ENCODE results near the gene KDM4C. TPM values are rescaled to one million over a fixed set of nuclear protein-coding genes. Genes with fewer than 3 reads are reported as not detected.

The KDM4C gene
- total and polyA plus RNA-seq, 2 of the 13 experiments (the other 11 are each of a cell fraction or from before 2014, with no cell fraction given) = 19.4 to 23.6 TPM

DNA sequence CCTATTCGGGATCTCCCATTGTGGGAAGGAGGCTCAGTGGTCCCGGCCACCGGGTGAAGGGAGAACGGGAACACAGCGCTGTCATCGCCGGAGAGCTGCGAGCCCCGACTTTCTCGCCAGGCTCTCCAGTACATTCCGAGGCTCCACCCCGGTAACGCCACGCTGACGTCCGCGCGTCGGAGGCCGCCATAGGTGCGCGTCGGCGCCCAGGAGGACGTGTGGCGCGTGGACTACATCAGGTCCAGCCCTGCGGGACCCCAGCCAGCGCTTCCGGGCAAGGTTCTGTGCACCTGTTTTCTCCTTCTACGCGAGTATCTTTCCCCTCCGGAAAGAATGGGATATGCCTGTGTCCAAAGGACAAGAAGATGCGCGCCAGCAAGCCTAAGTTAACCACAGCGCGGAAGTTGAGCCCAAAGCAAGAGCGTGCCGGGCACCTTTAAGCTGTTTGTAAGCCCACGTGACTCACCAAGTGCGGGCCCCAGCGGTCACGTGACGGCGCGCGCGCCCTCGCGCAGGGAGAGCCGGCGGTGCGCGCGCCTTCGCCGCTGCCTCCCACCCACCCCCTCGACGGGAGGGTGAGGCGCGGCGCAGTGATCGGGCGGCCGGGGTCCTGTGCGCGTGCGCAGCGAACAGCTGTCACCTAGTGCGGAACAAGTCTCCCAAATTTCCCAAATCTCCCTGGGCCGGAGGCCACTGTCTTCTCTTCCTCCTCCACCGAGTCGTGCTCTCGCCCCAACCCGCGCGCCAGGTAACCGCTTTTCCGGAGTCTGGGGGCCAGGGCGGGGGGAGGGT lies at the start of gene KDM4C (continued):
- TF ChIP-seq POLR2AphosphoS2 (IDR thresholded peaks at IDR 0.05; ENCODE audit: low read depth, low read length) (no peak), SSRP1 (CRISPR knock-in tag; IDR thresholded peaks at IDR 0.05) (no peak), ZNF775 (CRISPR knock-in tag; IDR thresholded peaks at IDR 0.05; ENCODE audit: borderline replicate concordance) (peak; percentile 86; the same call in 1 of the 2 replicates), ONECUT2 (CRISPR knock-in tag; IDR thresholded peaks at IDR 0.05) (no peak), DR1 (CRISPR knock-in tag; IDR thresholded peaks at IDR 0.05) (peak; percentile 88)
- TF ChIP-seq, protein P1, sequence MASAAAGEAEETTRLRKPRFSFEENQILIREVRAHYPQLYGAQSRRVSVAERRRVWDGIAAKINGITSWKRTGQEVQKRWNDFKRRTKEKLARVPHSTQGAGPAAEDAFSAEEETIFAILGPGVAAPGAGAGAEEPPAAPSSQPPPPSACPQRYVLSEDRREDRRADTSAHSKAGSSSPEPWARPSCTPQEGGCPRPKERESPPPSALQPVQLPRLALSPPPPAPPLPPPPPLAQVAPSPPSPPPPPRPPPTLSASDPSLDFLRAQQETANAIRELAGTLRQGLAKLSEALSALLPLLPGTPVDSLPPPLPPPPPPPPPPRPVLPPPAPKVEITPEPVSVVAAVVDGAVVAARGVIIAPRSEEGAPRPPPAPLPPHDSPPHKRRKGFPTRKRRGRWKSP (CRISPR knock-in tag; IDR thresholded peaks at IDR 0.05) = peak; percentile 67
- TF ChIP-seq, protein P2, sequence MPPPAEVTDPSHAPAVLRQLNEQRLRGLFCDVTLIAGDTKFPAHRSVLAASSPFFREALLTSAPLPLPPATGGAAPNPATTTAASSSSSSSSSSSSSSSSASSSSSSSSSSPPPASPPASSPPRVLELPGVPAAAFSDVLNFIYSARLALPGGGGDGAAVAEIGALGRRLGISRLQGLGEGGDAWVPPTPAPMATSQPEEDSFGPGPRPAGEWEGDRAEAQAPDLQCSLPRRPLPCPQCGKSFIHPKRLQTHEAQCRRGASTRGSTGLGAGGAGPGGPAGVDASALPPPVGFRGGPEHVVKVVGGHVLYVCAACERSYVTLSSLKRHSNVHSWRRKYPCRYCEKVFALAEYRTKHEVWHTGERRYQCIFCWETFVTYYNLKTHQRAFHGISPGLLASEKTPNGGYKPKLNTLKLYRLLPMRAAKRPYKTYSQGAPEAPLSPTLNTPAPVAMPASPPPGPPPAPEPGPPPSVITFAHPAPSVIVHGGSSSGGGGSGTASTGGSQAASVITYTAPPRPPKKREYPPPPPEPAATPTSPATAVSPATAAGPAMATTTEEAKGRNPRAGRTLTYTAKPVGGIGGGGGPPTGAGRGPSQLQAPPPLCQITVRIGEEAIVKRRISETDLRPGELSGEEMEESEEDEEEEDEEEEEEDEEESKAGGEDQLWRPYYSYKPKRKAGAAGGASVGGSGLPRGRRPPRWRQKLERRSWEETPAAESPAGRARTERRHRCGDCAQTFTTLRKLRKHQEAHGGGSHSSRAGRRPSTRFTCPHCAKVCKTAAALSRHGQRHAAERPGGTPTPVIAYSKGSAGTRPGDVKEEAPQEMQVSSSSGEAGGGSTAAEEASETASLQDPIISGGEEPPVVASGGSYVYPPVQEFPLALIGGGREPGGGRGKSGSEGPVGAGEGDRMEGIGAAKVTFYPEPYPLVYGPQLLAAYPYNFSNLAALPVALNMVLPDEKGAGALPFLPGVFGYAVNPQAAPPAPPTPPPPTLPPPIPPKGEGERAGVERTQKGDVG (CRISPR knock-in tag; IDR thresholded peaks at IDR 0.05; ENCODE audit: borderline replicate concordance) = no peak
- TF ChIP-seq, protein P3, sequence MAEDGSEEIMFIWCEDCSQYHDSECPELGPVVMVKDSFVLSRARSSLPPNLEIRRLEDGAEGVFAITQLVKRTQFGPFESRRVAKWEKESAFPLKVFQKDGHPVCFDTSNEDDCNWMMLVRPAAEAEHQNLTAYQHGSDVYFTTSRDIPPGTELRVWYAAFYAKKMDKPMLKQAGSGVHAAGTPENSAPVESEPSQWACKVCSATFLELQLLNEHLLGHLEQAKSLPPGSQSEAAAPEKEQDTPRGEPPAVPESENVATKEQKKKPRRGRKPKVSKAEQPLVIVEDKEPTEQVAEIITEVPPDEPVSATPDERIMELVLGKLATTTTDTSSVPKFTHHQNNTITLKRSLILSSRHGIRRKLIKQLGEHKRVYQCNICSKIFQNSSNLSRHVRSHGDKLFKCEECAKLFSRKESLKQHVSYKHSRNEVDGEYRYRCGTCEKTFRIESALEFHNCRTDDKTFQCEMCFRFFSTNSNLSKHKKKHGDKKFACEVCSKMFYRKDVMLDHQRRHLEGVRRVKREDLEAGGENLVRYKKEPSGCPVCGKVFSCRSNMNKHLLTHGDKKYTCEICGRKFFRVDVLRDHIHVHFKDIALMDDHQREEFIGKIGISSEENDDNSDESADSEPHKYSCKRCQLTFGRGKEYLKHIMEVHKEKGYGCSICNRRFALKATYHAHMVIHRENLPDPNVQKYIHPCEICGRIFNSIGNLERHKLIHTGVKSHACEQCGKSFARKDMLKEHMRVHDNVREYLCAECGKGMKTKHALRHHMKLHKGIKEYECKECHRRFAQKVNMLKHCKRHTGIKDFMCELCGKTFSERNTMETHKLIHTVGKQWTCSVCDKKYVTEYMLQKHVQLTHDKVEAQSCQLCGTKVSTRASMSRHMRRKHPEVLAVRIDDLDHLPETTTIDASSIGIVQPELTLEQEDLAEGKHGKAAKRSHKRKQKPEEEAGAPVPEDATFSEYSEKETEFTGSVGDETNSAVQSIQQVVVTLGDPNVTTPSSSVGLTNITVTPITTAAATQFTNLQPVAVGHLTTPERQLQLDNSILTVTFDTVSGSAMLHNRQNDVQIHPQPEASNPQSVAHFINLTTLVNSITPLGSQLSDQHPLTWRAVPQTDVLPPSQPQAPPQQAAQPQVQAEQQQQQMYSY (CRISPR knock-in tag; IDR thresholded peaks at IDR 0.05) = 0 out of 2 replicates have a peak, but pooled peaks have one; percentile 20
- TF ChIP-seq, protein P4, sequence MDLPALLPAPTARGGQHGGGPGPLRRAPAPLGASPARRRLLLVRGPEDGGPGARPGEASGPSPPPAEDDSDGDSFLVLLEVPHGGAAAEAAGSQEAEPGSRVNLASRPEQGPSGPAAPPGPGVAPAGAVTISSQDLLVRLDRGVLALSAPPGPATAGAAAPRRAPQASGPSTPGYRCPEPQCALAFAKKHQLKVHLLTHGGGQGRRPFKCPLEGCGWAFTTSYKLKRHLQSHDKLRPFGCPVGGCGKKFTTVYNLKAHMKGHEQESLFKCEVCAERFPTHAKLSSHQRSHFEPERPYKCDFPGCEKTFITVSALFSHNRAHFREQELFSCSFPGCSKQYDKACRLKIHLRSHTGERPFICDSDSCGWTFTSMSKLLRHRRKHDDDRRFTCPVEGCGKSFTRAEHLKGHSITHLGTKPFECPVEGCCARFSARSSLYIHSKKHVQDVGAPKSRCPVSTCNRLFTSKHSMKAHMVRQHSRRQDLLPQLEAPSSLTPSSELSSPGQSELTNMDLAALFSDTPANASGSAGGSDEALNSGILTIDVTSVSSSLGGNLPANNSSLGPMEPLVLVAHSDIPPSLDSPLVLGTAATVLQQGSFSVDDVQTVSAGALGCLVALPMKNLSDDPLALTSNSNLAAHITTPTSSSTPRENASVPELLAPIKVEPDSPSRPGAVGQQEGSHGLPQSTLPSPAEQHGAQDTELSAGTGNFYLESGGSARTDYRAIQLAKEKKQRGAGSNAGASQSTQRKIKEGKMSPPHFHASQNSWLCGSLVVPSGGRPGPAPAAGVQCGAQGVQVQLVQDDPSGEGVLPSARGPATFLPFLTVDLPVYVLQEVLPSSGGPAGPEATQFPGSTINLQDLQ (CRISPR knock-in tag; IDR thresholded peaks at IDR 0.05) = 0 out of 2 replicates have a peak, but pooled peaks have one; percentile 48
- TF ChIP-seq, protein P5, sequence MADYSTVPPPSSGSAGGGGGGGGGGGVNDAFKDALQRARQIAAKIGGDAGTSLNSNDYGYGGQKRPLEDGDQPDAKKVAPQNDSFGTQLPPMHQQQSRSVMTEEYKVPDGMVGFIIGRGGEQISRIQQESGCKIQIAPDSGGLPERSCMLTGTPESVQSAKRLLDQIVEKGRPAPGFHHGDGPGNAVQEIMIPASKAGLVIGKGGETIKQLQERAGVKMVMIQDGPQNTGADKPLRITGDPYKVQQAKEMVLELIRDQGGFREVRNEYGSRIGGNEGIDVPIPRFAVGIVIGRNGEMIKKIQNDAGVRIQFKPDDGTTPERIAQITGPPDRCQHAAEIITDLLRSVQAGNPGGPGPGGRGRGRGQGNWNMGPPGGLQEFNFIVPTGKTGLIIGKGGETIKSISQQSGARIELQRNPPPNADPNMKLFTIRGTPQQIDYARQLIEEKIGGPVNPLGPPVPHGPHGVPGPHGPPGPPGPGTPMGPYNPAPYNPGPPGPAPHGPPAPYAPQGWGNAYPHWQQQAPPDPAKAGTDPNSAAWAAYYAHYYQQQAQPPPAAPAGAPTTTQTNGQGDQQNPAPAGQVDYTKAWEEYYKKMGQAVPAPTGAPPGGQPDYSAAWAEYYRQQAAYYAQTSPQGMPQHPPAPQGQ (CRISPR knock-in tag; IDR thresholded peaks at IDR 0.05; ENCODE audit: borderline replicate concordance) = no peak
